IMR-90 (cell line): ENCODE data around the gene EBLN1.

Source experiments
- CEBPB ChIP-seq: IDR thresholded peaks from 2 replicates; pipeline ENCODE4 v1.6.1; 2012; ENCODE audit warnings: low read depth, low read length, improper control_type of control experiment
- ELK1 ChIP-seq: fragments of 150-350 bp; IDR thresholded peaks from 2 replicates; pipeline ENCODE4 v1.6.1; 2016; ENCODE audit warnings: low read depth, mild to moderate bottlenecking, low read length, moderate library complexity, borderline replicate concordance
- MAZ ChIP-seq: IDR thresholded peaks from 2 replicates; pipeline ENCODE4 v1.6.1; 2012; ENCODE audit warnings: low read depth, mild to moderate bottlenecking, low read length, improper control_type of control experiment, moderate library complexity, borderline replicate concordance
- POLR2A ChIP-seq: IDR thresholded peaks from 2 replicates; pipeline ENCODE4 v1.6.1; 2012; ENCODE audit warnings: mild to moderate bottlenecking, low read depth, low read length
- TF ChIP-seq, protein P1 (sequence below): conservative IDR thresholded peaks from 2 replicates; pipeline ENCODE4 v1.5.1; 2012; ENCODE audit warnings: mild to moderate bottlenecking, low read depth, low read length, improper control_type of control experiment

GRCh38 chr10:22159180-22159579 lies 58.6 kb downstream of the EBLN1 start:
- TF ChIP-seq POLR2A, result no peak
- TF ChIP-seq, protein P1, sequence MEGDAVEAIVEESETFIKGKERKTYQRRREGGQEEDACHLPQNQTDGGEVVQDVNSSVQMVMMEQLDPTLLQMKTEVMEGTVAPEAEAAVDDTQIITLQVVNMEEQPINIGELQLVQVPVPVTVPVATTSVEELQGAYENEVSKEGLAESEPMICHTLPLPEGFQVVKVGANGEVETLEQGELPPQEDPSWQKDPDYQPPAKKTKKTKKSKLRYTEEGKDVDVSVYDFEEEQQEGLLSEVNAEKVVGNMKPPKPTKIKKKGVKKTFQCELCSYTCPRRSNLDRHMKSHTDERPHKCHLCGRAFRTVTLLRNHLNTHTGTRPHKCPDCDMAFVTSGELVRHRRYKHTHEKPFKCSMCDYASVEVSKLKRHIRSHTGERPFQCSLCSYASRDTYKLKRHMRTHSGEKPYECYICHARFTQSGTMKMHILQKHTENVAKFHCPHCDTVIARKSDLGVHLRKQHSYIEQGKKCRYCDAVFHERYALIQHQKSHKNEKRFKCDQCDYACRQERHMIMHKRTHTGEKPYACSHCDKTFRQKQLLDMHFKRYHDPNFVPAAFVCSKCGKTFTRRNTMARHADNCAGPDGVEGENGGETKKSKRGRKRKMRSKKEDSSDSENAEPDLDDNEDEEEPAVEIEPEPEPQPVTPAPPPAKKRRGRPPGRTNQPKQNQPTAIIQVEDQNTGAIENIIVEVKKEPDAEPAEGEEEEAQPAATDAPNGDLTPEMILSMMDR, result no peak
- no peak for TF ChIP-seq MAZ
- no peak for TF ChIP-seq CEBPB
- no peak for TF ChIP-seq ELK1
